GM21825 (cell line): ENCODE data around the gene GRAMD4.
"Not testable (repeated sequence)": the region's sequence is repeated elsewhere in the genome, so short reads cannot be mapped to it uniquely, and the experiment has no call there.

Source experiments
- ATAC-seq: cut with Tn5 transposase; IDR thresholded peaks from one replicate; pipeline ENCODE4 v1.9.1; 2021; ENCODE audit warnings: mild to moderate bottlenecking, moderate library complexity; ENCODE audit not compliant: unreplicated experiment

Gene GRAMD4

DNA sequence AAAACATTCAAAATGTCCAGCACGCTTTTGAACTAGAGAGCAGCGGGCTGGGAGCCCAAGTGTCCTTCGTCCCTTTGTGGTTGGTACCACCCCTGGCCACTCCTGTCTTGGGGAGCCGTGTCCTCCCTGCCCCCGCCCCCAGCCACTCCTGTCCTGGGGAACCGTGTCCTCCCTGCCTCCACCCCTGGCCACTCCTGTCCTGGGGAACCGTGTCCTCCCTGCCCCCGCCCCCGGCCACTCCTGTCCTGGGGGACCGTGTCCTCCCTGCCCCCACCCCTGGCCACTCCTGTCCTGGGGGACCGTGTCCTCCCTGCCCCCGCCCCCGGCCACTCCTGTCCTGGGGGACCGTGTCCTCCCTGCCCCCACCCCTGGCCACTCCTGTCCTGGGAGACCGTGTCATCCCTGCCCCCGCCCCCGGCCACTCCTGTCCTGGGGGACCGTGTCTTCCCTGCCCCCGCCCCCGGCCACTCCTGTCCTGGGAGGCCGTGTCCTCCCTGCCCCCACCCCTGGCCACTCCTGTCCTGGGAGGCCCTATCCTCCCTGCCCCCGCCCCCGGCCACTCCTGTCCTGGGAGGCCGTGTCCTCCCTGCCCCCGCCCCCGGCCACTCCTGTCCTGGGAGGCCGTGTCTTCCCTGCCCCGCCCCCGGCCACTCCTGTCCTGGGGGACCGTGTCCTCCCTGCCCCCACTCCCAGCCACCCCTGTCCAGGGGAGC is 14.9 kb downstream of the GRAMD4 start:
- ATAC-seq, result not testable (repeated sequence)

DNA sequence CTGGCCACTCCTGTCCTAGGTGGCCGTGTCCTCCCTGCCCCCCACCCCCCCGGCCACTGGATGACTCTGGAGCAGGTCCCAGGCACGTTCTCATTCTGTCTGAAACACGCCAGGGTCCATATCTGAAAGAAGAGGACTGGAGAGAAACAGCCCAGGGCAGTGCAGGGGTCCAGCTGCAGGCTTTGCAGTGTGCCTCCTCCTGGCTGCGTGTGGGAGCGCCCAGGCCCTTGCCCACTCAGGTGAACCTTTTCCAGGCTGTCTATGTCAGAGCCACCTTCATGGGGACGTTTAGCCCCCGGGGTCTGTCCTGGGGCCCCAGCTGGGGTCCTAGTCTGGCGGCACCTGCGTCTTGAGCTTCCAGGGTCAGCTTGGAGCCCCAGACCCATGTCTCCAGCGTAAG is 15.6 kb downstream of the GRAMD4 start:
- ATAC-seq, result no peak

DNA sequence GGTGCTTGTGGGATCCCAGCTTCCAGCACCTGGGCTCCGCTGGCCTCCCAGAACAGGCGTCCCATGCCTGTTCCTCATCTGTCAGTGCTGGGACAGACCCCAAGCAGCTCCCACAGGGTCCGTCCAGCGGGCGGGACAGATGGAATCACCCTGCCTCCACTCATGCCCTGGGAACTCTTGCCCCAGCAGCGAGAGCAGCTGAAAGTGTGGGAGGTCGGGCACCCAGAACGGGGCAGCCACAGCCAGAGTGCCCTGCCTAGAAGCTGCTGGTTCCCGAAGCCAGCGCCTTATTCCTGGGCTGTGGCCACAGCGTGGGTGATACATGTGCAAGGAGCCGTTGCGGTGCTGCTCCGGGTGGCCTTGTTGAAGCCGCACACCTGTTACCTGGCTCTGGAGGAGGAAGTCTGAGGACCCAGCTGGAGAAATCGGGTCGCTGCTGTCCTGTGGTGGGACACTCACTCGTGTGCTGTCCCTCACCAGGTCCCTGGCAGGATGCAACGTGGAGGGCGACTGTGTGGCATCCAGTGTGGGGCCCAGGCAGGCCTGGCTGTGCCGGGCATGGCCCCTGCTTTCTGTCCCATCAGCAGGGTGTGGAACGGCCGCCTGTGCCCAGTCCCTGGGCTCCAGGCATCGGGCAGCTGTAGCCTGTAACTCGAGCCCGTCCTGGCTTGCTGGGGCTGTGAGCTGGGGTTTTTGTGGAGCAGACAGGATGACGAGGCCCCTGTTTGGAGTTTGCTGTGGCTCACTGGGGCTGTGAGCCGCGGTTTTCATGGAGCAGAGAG is 16.2 kb downstream of the GRAMD4 start:
- ATAC-seq, result no peak

DNA sequence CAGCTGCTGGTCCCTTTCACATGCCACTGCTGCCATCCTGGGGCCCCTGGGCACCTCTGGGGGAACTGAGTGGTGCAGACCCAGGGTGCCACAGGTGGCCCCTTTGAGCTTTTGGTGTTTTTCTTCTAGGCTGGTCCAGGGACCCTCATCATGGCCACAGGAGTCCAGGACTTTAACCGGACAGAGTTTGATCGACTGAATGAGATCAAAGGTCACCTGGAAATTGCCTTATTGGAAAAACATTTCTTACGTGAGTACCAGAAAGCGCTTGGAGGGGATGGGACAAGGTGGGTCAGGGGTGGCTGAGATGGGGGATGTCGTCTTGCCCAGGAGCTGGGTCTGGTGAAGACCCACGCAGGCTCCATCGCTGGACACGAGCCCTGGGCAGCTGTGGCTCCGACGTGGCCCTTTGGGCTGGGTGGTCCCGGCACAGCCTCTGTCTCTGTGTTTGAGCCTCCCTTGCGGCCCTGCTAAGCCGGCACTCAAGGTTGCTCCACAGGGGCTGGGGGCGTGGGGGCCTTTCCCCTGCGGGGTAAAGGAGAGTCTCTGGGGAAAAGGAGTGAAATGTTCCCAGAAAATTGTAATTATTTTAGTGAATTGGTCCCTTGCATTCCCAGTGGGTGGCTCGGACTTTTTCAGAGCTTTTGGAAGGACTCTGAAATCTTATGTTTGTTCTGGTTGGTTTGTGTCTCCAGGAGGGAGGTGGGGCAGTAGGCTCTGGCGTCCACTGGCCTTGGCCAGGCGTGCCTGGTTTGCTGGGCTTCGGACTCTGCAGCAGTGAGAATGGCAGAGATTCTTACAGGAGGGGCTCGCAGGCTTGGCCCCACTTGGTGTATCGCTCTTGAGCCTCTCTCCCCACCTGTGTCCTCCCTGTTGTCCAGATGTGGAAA is 17.8 kb downstream of the GRAMD4 start:
- no peak for ATAC-seq

DNA sequence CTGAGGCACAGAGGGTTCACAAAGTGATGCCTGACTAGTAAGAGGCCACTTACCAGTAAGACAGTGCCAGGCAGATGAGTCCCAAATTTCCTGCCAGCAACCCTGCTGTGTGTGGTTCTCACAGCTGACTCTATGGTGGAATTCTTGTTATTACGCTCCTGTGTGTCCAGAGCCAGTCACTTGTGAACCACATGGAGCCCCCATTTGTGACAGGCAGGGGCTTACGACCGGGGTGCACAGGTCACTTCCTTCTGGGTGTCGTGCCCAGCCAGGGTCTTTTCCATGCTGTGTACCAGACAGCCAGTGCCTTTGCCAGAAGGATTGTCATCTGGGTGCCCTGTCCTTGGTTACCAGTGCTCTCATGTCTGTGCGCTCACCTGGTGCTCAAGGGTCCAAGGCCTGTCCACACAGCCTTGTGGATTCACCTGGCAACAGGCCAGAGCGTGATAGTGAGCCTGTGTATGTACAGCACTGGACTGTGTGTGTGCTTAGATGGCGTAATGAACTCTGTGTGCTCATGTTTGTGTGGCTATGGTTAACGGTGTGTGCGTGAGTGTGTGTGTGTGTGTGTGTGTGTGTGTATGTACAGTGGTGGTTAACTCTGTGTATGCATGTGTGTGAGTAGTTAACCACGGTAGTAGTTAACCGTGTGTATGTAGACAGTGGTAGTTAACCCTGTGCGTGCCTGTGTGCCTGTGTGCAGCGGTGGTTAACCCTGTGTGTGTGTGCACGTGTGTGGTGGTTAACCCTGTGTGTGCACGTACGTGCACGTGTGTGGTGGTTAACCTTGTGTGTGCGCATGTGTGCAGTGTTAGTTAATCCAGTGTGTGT is 18.6 kb downstream of the GRAMD4 start:
- no peak for ATAC-seq

GRCh38 chr22:46639843-46640242 is 19.7 kb downstream of the GRAMD4 start:
- no peak for ATAC-seq

GRCh38 chr22:46640293-46641055 is 20.3 kb downstream of the GRAMD4 start:
- ATAC-seq, result no peak

DNA sequence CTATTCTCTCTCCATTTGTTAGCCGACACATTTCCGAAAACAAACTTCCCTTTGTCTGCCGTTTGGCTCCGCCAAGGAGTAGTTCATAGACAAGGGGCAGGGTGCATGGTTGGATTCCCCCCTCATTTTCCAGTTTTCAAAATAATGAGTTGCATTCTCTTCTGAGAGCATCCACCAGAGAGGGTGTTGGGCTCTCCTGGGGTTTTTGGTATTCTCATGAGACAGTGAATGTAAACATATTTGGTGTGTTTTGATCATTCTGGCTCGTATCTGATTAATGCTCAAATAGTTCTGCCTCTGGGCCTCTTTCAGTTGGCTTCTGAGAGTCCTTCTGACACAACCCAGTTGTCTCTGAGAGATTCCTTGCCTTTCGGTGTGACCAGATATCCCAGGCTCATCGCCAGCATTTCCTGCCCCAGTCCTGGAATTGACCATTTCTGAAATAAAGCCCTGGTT is 21.7 kb downstream of the GRAMD4 start:
- ATAC-seq, result no peak

GRCh38 chr22:46642840-46643480 is 22.8 kb downstream of the GRAMD4 start:
- ATAC-seq, result not testable (repeated sequence)

GRCh38 chr22:46646531-46647215 is 26.5 kb downstream of the GRAMD4 start:
- no peak for ATAC-seq

DNA sequence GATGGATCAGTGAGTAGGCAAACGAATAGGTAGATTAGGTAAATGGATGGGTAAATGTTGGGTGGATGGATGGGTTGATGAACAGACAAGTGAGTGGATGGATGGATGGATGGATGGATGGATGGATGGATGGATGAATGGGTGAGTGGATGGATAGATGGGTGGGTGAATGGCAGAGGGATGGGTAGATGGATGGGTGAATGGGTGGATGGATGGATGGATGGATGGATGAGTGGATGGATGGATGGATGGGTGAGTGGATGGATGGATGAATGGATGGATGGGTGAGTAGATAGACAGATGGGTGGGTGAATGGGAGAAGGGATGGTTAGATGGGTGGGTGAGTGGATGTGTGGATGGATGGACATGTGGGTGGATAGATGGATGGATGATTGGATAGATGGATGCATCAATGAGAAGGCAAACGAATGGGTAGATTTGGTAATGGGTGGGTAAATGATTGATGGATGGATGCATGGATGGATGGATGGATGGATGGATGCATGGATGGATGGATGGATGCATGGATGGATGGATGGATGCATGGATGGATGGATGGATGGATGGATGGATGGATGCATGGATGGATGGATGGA is 28.1 kb downstream of the GRAMD4 start:
- ATAC-seq, result not testable (repeated sequence)

- no peak for ATAC-seq
Measured at GRCh38 chr22:46649141-46650077, 29.2 kb downstream of the GRAMD4 start.

DNA sequence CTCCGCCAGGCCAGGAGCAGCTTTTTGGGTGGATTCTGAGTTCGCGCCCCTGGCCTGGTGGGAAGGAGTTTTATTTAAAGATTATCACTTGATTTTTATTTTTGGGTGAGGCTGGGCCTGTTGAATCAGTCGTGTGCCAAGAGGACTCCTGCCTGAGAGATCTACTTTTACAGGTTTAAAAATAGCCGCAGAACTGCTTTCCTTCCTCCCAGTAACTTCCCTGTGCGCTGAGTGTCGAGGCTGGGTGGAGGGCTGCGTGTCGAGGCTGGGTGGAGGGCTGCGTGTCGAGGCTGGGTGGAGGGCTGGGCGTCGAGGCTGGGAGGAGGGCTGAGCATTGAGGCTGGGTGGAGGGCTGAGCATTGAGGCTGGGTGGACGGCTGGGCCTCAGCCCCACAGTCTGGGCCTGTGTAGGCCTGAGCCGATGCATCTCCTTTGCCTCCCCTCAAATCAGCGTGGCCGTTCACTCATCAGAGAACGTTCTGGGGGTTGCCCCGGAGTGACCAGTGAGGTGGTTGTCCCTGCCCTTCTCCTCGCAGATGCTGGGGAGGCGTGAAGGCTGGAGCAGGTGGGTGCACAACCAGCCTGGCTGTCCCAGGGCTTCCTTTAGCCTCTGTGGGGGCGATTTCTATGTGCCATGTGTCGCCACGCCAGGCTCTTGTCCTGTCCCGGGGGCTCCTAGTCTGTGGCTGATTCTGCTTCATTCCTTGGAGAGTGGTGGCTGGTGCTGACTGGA is 30.1 kb downstream of the GRAMD4 start:
- no peak for ATAC-seq

GRCh38 chr22:46651316-46651715 is 31.1 kb downstream of the GRAMD4 start:
- no peak for ATAC-seq

DNA sequence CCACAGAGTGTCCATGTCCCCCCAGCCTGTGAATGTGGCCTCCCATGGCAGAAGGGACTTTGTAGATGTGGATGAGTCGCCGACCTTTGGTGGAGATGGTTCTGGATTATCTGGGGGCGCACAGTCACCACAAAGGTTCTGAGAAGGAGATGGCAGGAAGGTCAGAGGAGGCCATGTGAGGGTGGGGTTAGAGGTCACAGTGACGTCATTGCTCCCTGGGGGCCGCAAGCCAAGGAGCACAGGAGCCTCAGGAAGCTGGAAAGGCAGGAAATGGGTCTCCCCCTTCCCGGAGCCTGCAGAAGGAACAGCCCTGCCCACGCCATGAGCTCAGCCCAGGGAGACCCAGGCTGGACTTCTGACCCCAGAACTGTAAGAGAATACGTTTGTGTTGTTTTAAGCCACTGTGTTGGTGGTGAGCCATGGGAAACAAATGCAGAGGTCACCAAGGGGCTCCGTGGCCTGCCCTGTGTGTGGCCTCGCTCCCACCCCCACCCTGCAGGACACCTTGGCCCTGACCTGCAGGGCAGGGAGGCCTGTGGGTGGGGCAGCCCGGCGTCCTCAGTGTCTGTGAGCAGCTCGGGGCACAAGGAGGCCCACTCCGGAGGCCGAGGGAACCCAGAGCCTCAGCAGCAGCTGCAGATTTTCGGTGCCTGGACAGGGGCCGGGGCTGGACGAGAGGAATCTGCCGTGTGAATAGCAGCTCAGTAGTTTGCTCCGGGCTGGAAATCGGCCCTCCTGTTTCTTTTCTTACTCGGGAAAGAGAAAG is 32.1 kb downstream of the GRAMD4 start:
- no peak for ATAC-seq

DNA sequence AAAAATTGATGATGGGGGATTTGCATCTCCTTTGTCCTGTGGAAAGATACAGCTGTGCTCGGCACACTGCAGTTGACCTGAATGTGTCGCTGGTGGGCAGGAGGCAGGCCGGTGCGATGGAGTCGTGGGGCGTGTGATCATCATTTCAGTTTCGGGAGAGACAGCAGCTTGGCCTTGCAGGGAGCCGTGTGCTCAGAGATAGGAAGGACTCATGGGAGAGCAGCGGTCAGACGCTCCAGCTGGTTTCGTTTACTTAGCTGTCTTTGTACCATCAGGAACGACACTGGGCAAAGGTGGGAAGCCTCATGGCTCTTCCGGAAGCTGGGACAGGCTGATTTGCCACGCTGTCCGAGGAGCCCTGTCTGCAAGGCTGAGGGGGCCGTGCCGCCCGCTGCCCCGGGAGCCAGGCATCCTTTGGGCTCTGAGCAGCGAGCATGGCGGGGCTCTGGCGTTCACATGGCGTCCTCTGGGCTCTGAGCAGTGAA is 32.7 kb downstream of the GRAMD4 start:
- ATAC-seq, result no peak
